Large intestine (tissue), 3 donors: ENCODE measurements around the gene LGI2. TPM values are rescaled to one million over a fixed set of nuclear protein-coding genes. Genes with fewer than 3 reads are reported as not detected.
A peak's percentile ranks its signal among the peaks of the same experiment; 100 is the strongest.
"Not testable (repeated sequence)": the region's sequence is repeated elsewhere in the genome, so short reads cannot be mapped to it uniquely, and the experiment has no call there.

Experiments
- DNase-seq, 2 donors: peaks; one replicate each; pipeline versions ENCODE4 v3.0.0 to v3.0.0-alpha.2; 2013
- H3K27ac ChIP-seq: one replicate; pipeline ENCODE4 v1.5.1; 2013; ENCODE audit warnings: low read length
- H3K27me3 ChIP-seq: 2 replicates; pipeline ENCODE4 v1.6.1; 2013; ENCODE audit warnings: low read length; ENCODE audit not compliant: control insufficient read depth, insufficient read depth
- H3K36me3 ChIP-seq: 2 replicates; pipeline ENCODE4 v1.6.1; 2013; ENCODE audit warnings: low read length; ENCODE audit not compliant: control insufficient read depth, insufficient read depth
- H3K4me1 ChIP-seq: one replicate; pipeline ENCODE4 v1.6.1; 2013; ENCODE audit warnings: low read length; ENCODE audit not compliant: control insufficient read depth, insufficient read depth
- H3K4me3 ChIP-seq: one replicate; pipeline ENCODE4 v1.5.1; 2013; ENCODE audit warnings: low read length
- H3K9me3 ChIP-seq: one replicate; pipeline ENCODE4 v1.6.1; 2013; ENCODE audit warnings: mild to moderate bottlenecking, low read depth, low read length, moderate library complexity; ENCODE audit not compliant: control insufficient read depth
- WGBS: methylation state at CpG from one replicate; pipeline ENCODE4 v1.1.5; 2013; ENCODE audit warnings: low lambda C conversion rate; ENCODE audit not compliant: insufficient coverage; 5-methylcytosine and 5-hydroxymethylcytosine counted together
- polyA plus RNA-seq: library from polyadenylated mRNA; unstranded; fragments of 120-200 nt; gene quantifications from one replicate; pipeline ENCODE4 v1.2.1, GENCODE V29; 2013

The LGI2 gene
- polyA plus RNA-seq, 1 donor, result 3.0 TPM

- Histone ChIP-seq H3K4me1 (no peaks in the 10 kb centered on the region), H3K4me3 (no peak overlapping the region), H3K27ac (no peak overlapping the region), H3K27me3 (no peaks in the 10 kb centered on the region), H3K36me3 (no peaks in the 10 kb centered on the region), H3K9me3 (no peaks in the 10 kb centered on the region)
- WGBS, result no CpG with 5 or more reads among the region's 2 CpGs
- DNase-seq, result no peak
Measured at GRCh38 chr4:25021216-25021615, 9.5 kb downstream of the LGI2 start.

DNA sequence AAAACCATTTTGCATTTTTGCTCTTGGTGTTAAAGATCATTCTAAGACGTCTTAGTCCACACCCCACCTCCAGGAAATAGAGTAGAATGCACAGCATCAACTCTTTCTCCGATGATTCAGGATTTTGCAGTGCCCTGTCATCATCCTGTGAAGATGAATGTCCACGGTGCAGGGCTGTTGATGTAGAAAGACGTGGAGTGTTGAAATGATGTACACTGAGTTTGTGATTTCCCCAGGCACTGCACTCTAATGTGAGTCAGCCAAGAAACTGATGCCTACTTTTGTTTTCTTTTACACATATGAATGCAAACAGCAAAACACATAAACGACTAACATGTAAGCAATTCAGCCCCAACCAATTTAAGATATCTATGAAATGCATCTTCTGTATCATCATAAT, 10.5 kb downstream of the LGI2 start:
- 100% methylated on average over 2 of the region's 5 CpGs for WGBS
- DNase-seq, result no peak

DNA sequence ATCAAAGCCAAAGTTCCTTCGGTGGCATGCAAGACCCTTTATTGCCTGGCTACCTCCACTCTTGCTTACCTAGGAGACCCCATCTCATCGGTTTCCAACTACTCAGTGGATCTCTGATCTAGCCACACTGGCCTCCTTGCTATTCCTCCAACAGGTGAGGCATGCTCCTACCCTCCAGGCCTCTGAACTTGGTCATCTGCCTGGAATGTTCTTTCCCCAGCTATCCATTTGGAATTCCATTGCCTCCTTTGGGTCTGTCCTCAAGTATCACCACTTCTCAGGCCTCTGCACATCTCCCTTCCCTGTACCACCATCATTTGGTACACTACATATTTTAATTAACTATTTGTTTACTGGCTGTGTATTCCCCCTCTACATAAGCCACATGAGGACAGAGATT, 11.2 kb downstream of the LGI2 start:
- H3K4me1 ChIP-seq, result no peaks in the 10 kb centered on the region
- H3K36me3 ChIP-seq, result no peaks in the 10 kb centered on the region
- no peaks in the 10 kb centered on the region for H3K9me3 ChIP-seq
- H3K27me3 ChIP-seq, result no peaks in the 10 kb centered on the region
- no peak for DNase-seq
- H3K27ac ChIP-seq, result no peak overlapping the region
- no peak overlapping the region for H3K4me3 ChIP-seq
- no CpG with 5 or more reads among the region's 2 CpGs for WGBS

More for the DNA sequence above, 10.5 kb downstream of the LGI2 start:
- H3K4me1 ChIP-seq, result no peaks in the 10 kb centered on the region
- H3K4me3 ChIP-seq, result no peak overlapping the region
- no peaks in the 10 kb centered on the region for H3K9me3 ChIP-seq
- H3K27ac ChIP-seq, result no peak overlapping the region
- H3K27me3 ChIP-seq, result no peaks in the 10 kb centered on the region
- no peaks in the 10 kb centered on the region for H3K36me3 ChIP-seq

GRCh38 chr4:25015012-25015411, 15.7 kb downstream of the LGI2 start:
- H3K4me1 ChIP-seq, result no peaks in the 10 kb centered on the region
- H3K4me3 ChIP-seq, result no peak overlapping the region
- no peaks in the 10 kb centered on the region for H3K36me3 ChIP-seq
- no peak for DNase-seq
- H3K27ac ChIP-seq, result no peak overlapping the region
- WGBS, result 60% methylated on average over 1 of the region's 3 CpGs
- H3K9me3 ChIP-seq, result no peaks in the 10 kb centered on the region
- H3K27me3 ChIP-seq, result no peaks in the 10 kb centered on the region

DNA sequence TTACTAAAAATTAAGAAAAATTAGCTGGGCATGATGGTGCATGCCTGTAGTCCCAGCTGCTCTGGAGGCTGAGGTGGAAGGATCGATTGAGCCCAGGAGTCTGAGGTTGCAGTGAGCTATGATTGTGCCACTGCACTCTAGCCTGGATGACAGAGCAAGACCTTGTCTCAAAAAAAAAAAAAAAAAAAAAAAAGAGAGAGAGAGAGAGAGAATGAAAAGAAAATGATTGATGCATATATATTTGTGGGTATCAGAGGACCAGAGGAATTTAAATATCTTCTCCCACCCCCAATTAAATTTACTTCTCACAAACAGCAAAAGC, 16.1 kb downstream of the LGI2 start:
- not testable (repeated sequence) for H3K36me3 ChIP-seq, H3K27ac ChIP-seq, H3K4me1 ChIP-seq, DNase-seq, H3K4me3 ChIP-seq, H3K27me3 ChIP-seq, H3K9me3 ChIP-seq
- no CpG with 5 or more reads among the region's 1 CpG for WGBS

DNA sequence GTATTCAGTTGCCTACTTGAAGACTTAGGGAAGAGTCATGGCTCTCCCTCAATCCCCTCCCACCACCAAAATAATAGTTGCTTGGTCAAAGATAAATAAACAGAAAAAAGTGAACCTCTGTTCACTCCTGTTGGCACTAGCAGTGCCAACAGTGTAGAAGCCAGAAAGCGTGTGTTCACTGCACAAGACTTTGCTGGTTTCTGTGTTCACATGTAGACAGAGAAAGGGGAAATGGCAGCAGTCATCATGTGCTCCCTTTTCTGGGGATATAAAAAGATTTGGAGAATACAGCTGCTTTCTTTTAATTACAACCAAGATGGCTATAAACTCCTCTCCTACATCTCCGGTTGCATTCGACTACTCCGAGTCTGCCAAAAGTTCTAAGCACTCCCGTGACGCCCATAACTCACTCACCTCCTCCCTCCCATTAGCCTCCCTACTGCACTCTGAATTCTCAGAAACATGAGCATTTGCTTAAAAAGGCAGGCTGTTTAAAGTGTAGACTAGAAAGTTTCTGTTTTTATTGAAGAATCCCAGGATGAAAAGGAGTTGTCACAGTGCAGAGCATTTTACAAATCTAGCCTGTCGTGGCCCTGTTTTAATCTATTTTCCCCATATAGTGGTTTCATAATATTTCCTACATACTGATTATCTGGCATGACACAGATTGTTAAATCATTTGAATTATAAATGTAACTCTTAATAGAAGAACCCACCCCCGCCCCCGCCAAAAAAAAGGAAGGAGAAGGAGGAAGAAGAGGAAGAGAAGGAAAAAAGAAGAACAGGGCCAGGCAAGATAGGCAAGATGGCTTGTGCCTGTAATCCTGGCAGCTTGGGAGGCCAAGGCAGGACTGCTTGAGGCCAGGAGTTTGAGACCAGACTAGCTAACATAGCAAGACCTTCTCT, 16.7 kb downstream of the LGI2 start:
- no peaks in the 10 kb centered on the region for H3K9me3 ChIP-seq
- H3K27ac ChIP-seq, result no peak overlapping the region
- H3K36me3 ChIP-seq, result no peaks in the 10 kb centered on the region
- no peaks in the 10 kb centered on the region for H3K4me1 ChIP-seq
- no peak overlapping the region for H3K4me3 ChIP-seq
- WGBS, result 77% methylated on average over 3 of the region's 9 CpGs
- no peak for DNase-seq
- H3K27me3 ChIP-seq, result no peaks in the 10 kb centered on the region

DNA sequence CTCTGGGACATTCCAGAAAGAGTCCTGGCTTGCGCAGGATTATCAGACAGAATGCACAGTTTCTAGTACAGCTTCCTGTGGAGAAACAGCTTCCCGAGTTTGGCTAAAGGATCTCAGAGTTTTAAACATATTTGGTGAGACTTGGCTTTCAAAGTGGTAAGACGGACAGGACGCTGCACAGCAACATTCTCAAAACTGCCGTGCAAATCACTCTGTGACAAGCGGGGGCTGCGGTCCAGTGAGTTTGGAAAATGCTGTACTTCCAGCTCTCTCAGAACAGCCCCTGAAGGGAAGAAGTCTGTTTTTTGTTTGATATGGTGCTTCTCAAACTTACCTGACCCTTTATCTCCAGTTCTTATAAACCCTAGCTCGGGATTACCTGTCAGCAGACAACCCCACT, 18.1 kb downstream of the LGI2 start:
- no peaks in the 10 kb centered on the region for H3K4me1 ChIP-seq
- WGBS, result 100% methylated on average over 1 of the region's 8 CpGs
- no peaks in the 10 kb centered on the region for H3K27me3 ChIP-seq
- no peak for DNase-seq
- no peaks in the 10 kb centered on the region for H3K36me3 ChIP-seq
- no peak overlapping the region for H3K4me3 ChIP-seq
- no peaks in the 10 kb centered on the region for H3K9me3 ChIP-seq
- no peak overlapping the region for H3K27ac ChIP-seq

DNA sequence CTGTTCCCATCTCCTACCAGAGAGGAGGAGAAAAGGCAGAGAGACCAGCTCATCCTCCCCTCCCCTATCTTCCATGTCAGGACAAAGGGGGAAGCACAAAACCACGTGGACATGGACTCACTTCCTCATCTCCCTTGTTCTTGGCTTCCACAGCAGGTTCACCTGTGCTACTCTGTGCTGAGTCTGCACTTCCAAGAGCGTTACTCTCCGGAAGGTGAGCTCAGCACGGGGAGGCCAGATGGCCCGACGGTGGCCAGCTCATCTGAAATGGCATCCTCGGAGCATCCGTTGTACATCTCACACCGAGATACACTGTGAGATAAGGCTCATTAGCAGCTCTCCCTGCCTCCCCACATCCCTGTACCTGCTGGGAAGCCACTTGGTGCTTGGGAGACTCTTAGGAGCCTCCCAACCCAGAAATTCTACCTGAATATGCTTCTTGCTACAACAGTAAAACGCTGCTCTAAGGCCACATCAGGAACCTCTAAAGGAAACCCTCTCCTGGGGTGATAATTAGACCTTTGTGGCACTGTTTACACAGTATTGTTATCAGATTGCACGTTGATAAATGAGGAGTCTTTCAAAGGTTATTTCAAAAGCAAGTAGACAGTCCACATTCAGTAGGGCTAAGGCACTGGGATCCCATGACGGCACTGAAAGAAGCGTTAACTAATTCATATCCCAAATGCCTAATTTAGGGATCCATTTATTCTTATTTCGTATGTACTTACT, 19.4 kb downstream of the LGI2 start:
- Histone ChIP-seq H3K4me1 (no peaks in the 10 kb centered on the region), H3K9me3 (no peaks in the 10 kb centered on the region), H3K27me3 (no peaks in the 10 kb centered on the region), H3K27ac (no peak overlapping the region), H3K4me3 (no peak overlapping the region), H3K36me3 (no peaks in the 10 kb centered on the region)
- peak in 1 of 2 donors; percentile 20 for DNase-seq
- WGBS, result 39% methylated on average over 3 of the region's 14 CpGs

- Histone ChIP-seq H3K27me3 (no peaks in the 10 kb centered on the region), H3K9me3 (no peaks in the 10 kb centered on the region), H3K4me1 (no peaks in the 10 kb centered on the region), H3K4me3 (no peak overlapping the region), H3K27ac (no peak overlapping the region), H3K36me3 (no peaks in the 10 kb centered on the region)
- WGBS, result no CpG with 5 or more reads among the region's 2 CpGs
- no peak for DNase-seq
Measured at GRCh38 chr4:25007598-25007997, 23.1 kb downstream of the LGI2 start.

DNA sequence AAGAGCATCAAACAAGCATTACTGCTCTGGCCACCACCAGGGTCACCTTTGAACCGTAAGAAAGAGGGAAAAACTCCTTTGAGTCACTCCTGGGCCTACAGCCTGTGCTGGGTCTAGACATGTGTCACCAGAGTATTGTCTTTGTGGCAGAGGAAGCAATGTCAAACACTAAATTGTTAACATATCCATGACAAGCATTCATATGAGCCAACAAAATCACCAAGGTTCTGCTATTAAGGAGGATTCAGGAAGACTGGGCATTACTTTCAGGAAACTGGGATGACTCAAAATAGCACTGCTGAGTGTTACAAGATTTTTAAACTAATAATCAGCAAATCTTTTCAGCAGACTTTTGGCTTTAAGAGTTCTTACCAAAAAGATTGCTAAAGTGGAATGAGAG, 28.1 kb downstream of the LGI2 start:
- peaks cover 2% of the 10 kb centered on the region for H3K27me3 ChIP-seq
- H3K9me3 ChIP-seq, result no peaks in the 10 kb centered on the region
- H3K36me3 ChIP-seq, result no peaks in the 10 kb centered on the region
- no peak overlapping the region for H3K27ac ChIP-seq
- no peak overlapping the region for H3K4me3 ChIP-seq
- no peak for DNase-seq
- no CpG with 5 or more reads among the region's 1 CpG for WGBS
- no peaks in the 10 kb centered on the region for H3K4me1 ChIP-seq
